Measurements from ENCODE around the gene ITPR3. TPM values are rescaled to one million over a fixed set of nuclear protein-coding genes. Genes with fewer than 3 reads are reported as not detected.

The ITPR3 gene
- total RNA-seq, 1 donor from 2014 or later = 0.34 TPM

GRCh38 chr6:33661106-33661838, 40.1 kb downstream of the ITPR3 start:
- Mint-ChIP-seq H3K36me3 (ENCODE audit: unreplicated experiment) (no peaks in the 10 kb centered on the region), H3K4me1 (ENCODE audit: low read depth, unreplicated experiment) (peaks cover 4% of the 10 kb centered on the region), H3K4me3 (ENCODE audit: unreplicated experiment) (no peak overlapping the region), H3K9me3 (ENCODE audit: unreplicated experiment) (peaks cover 3% of the 10 kb centered on the region), H3K27ac (ENCODE audit: unreplicated experiment) (no peak overlapping the region), H3K27me3 (ENCODE audit: unreplicated experiment) (peaks cover 4% of the 10 kb centered on the region)
- no peak for DNase-seq
- TF ChIP-seq, protein P1, sequence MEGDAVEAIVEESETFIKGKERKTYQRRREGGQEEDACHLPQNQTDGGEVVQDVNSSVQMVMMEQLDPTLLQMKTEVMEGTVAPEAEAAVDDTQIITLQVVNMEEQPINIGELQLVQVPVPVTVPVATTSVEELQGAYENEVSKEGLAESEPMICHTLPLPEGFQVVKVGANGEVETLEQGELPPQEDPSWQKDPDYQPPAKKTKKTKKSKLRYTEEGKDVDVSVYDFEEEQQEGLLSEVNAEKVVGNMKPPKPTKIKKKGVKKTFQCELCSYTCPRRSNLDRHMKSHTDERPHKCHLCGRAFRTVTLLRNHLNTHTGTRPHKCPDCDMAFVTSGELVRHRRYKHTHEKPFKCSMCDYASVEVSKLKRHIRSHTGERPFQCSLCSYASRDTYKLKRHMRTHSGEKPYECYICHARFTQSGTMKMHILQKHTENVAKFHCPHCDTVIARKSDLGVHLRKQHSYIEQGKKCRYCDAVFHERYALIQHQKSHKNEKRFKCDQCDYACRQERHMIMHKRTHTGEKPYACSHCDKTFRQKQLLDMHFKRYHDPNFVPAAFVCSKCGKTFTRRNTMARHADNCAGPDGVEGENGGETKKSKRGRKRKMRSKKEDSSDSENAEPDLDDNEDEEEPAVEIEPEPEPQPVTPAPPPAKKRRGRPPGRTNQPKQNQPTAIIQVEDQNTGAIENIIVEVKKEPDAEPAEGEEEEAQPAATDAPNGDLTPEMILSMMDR (IDR thresholded peaks at IDR 0.05; ENCODE audit: partially characterized antibody, unreplicated experiment) = no peak

DNA sequence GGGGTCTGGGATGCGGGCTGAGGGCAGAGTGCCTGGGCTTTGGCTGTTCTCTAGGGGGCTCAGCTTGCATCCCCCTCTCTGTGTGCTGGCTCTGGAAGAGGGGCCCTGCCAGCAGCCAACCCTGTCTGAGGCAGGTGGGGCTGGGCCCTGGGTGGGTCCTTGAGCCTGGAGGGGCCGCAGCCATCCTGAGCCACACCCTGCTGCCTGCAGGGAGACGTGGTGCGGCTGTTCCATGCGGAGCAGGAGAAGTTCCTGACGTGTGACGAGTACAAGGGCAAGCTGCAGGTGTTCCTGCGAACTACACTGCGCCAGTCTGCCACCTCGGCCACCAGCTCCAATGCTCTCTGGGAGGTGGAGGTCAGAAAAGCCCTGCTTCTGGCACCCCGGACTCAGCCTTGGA, 41.2 kb downstream of the ITPR3 start:
- Mint-ChIP-seq H3K36me3 (ENCODE audit: unreplicated experiment) (no peaks in the 10 kb centered on the region), H3K4me3 (ENCODE audit: unreplicated experiment) (no peak overlapping the region), H3K9me3 (ENCODE audit: unreplicated experiment) (peaks cover 2% of the 10 kb centered on the region), H3K27ac (ENCODE audit: unreplicated experiment) (no peak overlapping the region), H3K27me3 (ENCODE audit: unreplicated experiment) (peaks cover 4% of the 10 kb centered on the region), H3K4me1 (ENCODE audit: low read depth, unreplicated experiment) (peaks cover 4% of the 10 kb centered on the region)
- no peak for DNase-seq
- TF ChIP-seq, protein P1 (IDR thresholded peaks at IDR 0.05; ENCODE audit: partially characterized antibody, unreplicated experiment) = no peak

GRCh38 chr6:33663028-33663427, 41.9 kb downstream of the ITPR3 start:
- Mint-ChIP-seq H3K27me3 (ENCODE audit: unreplicated experiment) (peaks cover 4% of the 10 kb centered on the region), H3K4me1 (ENCODE audit: low read depth, unreplicated experiment) (peaks cover 3% of the 10 kb centered on the region), H3K27ac (ENCODE audit: unreplicated experiment) (no peak overlapping the region), H3K4me3 (ENCODE audit: unreplicated experiment) (no peak overlapping the region), H3K9me3 (ENCODE audit: unreplicated experiment) (peaks cover 2% of the 10 kb centered on the region), H3K36me3 (ENCODE audit: unreplicated experiment) (no peaks in the 10 kb centered on the region)
- DNase-seq = no peak
- TF ChIP-seq, protein P1 (IDR thresholded peaks at IDR 0.05; ENCODE audit: partially characterized antibody, unreplicated experiment) = no peak

- H3K27me3 Mint-ChIP-seq (ENCODE audit: unreplicated experiment) = peaks cover 4% of the 10 kb centered on the region
- H3K4me3 Mint-ChIP-seq (ENCODE audit: unreplicated experiment) = no peak overlapping the region
- TF ChIP-seq, protein P1 (IDR thresholded peaks at IDR 0.05; ENCODE audit: partially characterized antibody, unreplicated experiment) = no peak
- no peak for DNase-seq
- no peaks in the 10 kb centered on the region for H3K9me3 Mint-ChIP-seq (ENCODE audit: unreplicated experiment)
- no peaks in the 10 kb centered on the region for H3K36me3 Mint-ChIP-seq (ENCODE audit: unreplicated experiment)
- no peak overlapping the region for H3K27ac Mint-ChIP-seq (ENCODE audit: unreplicated experiment)
- H3K4me1 Mint-ChIP-seq (ENCODE audit: low read depth, unreplicated experiment) = peaks cover 4% of the 10 kb centered on the region
Observed at GRCh38 chr6:33663727-33664449, 42.8 kb downstream of the ITPR3 start.

DNA sequence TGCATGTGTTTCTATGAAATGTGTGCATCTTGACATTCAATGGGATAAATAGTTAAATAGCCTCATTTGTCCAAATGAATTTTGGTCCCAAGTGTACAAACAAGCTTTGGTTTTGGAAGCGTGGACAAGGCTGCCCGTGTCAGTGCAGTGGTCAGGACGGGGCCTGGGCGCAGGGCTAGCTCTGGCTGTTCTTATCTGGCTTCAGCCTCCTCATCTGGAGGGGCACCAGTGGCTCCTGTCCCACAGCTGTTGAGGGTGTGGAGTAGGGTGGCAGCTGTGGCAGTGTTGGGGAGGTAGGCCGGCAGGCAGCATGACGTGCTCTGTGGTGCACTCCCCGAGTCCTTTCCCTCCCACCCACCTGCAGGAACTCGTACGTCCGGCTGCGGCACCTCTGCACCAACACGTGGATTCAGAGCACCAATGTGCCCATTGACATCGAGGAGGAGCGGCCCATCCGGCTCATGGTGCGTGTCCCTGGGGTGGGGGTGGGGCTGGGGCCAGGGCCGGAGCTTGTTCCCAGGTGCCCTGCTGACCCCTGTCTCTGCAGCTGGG, 43.5 kb downstream of the ITPR3 start:
- TF ChIP-seq, protein P1 (IDR thresholded peaks at IDR 0.05; ENCODE audit: partially characterized antibody, unreplicated experiment) = no peak
- peaks cover 4% of the 10 kb centered on the region for H3K27me3 Mint-ChIP-seq (ENCODE audit: unreplicated experiment)
- H3K27ac Mint-ChIP-seq (ENCODE audit: unreplicated experiment) = no peak overlapping the region
- H3K4me3 Mint-ChIP-seq (ENCODE audit: unreplicated experiment) = no peak overlapping the region
- H3K36me3 Mint-ChIP-seq (ENCODE audit: unreplicated experiment) = no peaks in the 10 kb centered on the region
- DNase-seq = no peak
- no peaks in the 10 kb centered on the region for H3K9me3 Mint-ChIP-seq (ENCODE audit: unreplicated experiment)
- peaks cover 4% of the 10 kb centered on the region for H3K4me1 Mint-ChIP-seq (ENCODE audit: low read depth, unreplicated experiment)

All from glutamatergic neuron (in vitro differentiated cells).